ENCODE results near the gene NAP1L1. TPM values are rescaled to one million over a fixed set of nuclear protein-coding genes. Genes with fewer than 3 reads are reported as not detected.

NAP1L1 gene
- total RNA-seq, 4 donors from 2014 or later: 336 to 660 (median 421) TPM

DNA sequence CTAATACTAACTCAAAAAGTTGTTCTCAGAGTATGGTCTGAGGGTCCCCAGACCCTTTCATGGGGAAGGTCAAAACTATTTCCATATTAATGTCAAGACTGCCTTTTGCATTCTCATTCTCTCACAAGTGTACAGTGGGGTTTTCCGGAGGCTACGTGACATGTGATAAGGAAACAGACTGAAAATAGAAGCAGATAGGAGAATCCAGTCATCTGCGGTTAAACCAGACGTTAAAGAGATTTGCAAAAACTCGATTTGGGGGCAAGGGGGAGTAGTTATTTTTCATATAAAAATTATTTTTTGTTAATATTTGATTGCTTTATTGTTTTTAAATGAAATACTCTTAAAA, 1.0 kb upstream of the NAP1L1 start:
- TF ChIP-seq, protein P1, sequence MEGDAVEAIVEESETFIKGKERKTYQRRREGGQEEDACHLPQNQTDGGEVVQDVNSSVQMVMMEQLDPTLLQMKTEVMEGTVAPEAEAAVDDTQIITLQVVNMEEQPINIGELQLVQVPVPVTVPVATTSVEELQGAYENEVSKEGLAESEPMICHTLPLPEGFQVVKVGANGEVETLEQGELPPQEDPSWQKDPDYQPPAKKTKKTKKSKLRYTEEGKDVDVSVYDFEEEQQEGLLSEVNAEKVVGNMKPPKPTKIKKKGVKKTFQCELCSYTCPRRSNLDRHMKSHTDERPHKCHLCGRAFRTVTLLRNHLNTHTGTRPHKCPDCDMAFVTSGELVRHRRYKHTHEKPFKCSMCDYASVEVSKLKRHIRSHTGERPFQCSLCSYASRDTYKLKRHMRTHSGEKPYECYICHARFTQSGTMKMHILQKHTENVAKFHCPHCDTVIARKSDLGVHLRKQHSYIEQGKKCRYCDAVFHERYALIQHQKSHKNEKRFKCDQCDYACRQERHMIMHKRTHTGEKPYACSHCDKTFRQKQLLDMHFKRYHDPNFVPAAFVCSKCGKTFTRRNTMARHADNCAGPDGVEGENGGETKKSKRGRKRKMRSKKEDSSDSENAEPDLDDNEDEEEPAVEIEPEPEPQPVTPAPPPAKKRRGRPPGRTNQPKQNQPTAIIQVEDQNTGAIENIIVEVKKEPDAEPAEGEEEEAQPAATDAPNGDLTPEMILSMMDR (IDR thresholded peaks at IDR 0.05 in 4 of 5, conservative IDR thresholded peaks at IDR 0.05 in 1 of 5): no peak
- TF ChIP-seq POLR2A (IDR thresholded peaks at IDR 0.05): no peak
- peaks cover 0 to 2% of the 10 kb centered on the region in 2 donors for H3K36me3 ChIP-seq
- no peaks in the 10 kb centered on the region for H3K27me3 ChIP-seq
- in situ Hi-C loops (cut with MboI; ENCODE audit: low sequenced_read_pairs in 4 of 4) (loop anchor here (10.0 to 25.0 kb wide), 5 partner anchors 252 to 702 kb away; partner anchors contain the start of genes BBS10 (in 4 of the 4), OSBPL8 (in 2 of the 4) and ZDHHC17 (in 1 of the 4)), intact Hi-C loops (cut with DNase I; ENCODE audit: low total_unique reads) (loop anchor here (10.0 kb wide), 2 partner anchors 389 to 469 kb away; partner anchors contain the start of gene OSBPL8)
- no peaks in the 10 kb centered on the region for H3K9me3 ChIP-seq
- peak overlapping the region in 3 of 4 donors; percentile 89 to 97 (median 96) for H3K4me3 ChIP-seq
- ATAC-seq (no peak), DNase-seq (no peak)
- H3K27ac ChIP-seq: peak overlapping the region; percentile 93 to 99 (median 96)
- peaks cover 27 to 30% of the 10 kb centered on the region in 2 donors for H3K4me1 ChIP-seq

DNA sequence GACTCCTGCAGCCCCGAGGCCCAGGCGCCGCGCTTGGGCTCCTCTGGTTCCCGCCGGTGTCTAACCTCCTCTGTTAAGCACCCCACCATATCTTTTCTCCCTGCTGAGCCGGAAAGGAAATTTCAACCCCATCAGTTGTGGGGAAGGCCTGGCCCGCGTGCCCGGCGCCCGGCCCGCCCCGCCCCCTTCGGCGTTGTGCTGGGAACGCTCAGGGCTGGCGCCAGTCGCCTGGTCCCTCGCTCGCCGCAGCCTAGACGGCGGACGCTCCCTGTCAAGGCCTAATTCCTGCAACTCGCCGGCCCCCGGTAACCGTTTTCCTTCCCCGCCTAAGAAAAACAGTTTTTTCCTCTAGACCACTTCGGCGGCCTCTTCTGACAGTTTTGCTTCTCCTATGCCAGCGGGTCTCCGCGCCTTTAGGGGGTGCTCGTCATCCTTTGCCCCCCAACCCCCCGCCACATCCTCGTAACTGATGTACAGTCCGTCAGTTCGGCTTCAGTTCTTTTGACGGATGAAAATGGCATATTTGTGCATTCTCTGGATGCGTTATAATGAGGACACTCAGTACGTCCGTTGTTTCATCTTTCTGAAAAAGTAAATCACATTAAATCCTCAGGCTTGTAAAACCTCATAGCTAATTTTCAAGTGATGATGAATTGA, 506 bp upstream of the NAP1L1 start:
- peaks cover 27 to 30% of the 10 kb centered on the region in 2 donors for H3K4me1 ChIP-seq
- DNase-seq: peak in 1 of 2 donors; percentile 61
- peak overlapping the region; percentile 93 to 99 (median 96) for H3K27ac ChIP-seq
- H3K36me3 ChIP-seq: peaks cover 0 to 7% of the 10 kb centered on the region in 2 donors
- intact Hi-C loops (cut with DNase I; ENCODE audit: low total_unique reads): loop anchor here (1.0 to 10.0 kb wide), 8 partner anchors 53 to 698 kb away; partner anchors contain the start of genes BBS10, OSBPL8, PHLDA1 and ZDHHC17
- no peaks in the 10 kb centered on the region for H3K27me3 ChIP-seq
- peak overlapping the region; percentile 79 to 97 (median 92) for H3K4me3 ChIP-seq
- in situ Hi-C loops (cut with MboI; ENCODE audit: low sequenced_read_pairs in 4 of 4): loop anchor here (10.0 to 25.0 kb wide), 5 partner anchors 252 to 702 kb away; partner anchors contain the start of genes BBS10 (in 4 of the 4), OSBPL8 (in 2 of the 4) and ZDHHC17 (in 1 of the 4)
- H3K9me3 ChIP-seq: no peaks in the 10 kb centered on the region
- TF ChIP-seq POLR2A (IDR thresholded peaks at IDR 0.05): no peak
- TF ChIP-seq, protein P1 (IDR thresholded peaks at IDR 0.05 in 4 of 5, conservative IDR thresholded peaks at IDR 0.05 in 1 of 5): no peak
- ATAC-seq: peak; percentile 78 to 80

- Histone ChIP-seq H3K4me3 (peak overlapping the region; percentile 79 to 97 (median 92)), H3K27me3 (no peaks in the 10 kb centered on the region), H3K27ac (peak overlapping the region; percentile 93 to 99 (median 96)), H3K36me3 (peaks cover 0 to 22% of the 10 kb centered on the region in 2 donors), H3K9me3 (peaks cover 0 to 7% (median 0%) of the 10 kb centered on the region in 3 donors), H3K4me1 (peaks cover 27 to 30% of the 10 kb centered on the region in 2 donors)
- DNase-seq (no peak), ATAC-seq (peak; percentile 1 to 2)
- in situ Hi-C loops (cut with MboI; ENCODE audit: low sequenced_read_pairs in 4 of 4) (loop anchor here (10.0 to 25.0 kb wide), 5 partner anchors 254 to 704 kb away; partner anchors contain the start of genes BBS10 (in 4 of the 4), OSBPL8 (in 2 of the 4) and ZDHHC17 (in 1 of the 4)), intact Hi-C loops (cut with DNase I; ENCODE audit: low total_unique reads) (loop anchor here (5.0 to 10.0 kb wide), 7 partner anchors 51 to 696 kb away; partner anchors contain the start of genes OSBPL8, PHLDA1 and ZDHHC17)
- TF ChIP-seq, protein P1 (IDR thresholded peaks at IDR 0.05 in 4 of 5, conservative IDR thresholded peaks at IDR 0.05 in 1 of 5): no peak
- TF ChIP-seq POLR2A (IDR thresholded peaks at IDR 0.05): no peak
Measured at GRCh38 chr12:76083246-76083903, 1.1 kb downstream of the NAP1L1 start.

DNA sequence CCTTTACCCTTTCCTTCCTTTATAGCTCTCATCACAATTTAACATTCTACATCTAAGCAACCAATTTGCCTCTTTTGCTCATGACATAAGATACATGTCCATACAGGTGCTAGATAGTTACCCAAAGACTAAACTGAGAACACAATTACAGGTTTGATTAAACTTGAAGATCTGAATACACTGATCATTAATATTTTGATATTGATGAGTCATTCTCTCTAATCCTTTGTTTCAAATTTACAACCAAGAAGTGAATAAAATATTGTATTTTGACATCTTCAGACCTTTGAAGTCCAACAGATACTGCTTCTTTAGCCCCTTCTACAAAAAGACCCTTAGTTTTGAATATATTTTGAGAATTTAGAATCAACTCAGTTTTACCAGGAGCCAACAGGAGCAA, 2.6 kb downstream of the NAP1L1 start:
- Histone ChIP-seq H3K4me3 (peak overlapping the region in 2 of 4 donors; percentile 89 to 97), H3K27me3 (no peaks in the 10 kb centered on the region), H3K36me3 (peaks cover 0 to 22% of the 10 kb centered on the region in 2 donors), H3K4me1 (peaks cover 30% of the 10 kb centered on the region in 2 donors), H3K9me3 (peaks cover 0 to 7% (median 0%) of the 10 kb centered on the region in 3 donors), H3K27ac (peak overlapping the region in 1 of 4 donors; percentile 95)
- no peak for TF ChIP-seq POLR2A (IDR thresholded peaks at IDR 0.05)
- TF ChIP-seq, protein P1 (IDR thresholded peaks at IDR 0.05 in 4 of 5, conservative IDR thresholded peaks at IDR 0.05 in 1 of 5): no peak
- ATAC-seq (no peak), DNase-seq (no peak)
- in situ Hi-C loops (cut with MboI; ENCODE audit: low sequenced_read_pairs in 4 of 4): loop anchor here (10.0 to 25.0 kb wide), 5 partner anchors 255 to 705 kb away; partner anchors contain the start of genes BBS10 (in 4 of the 4), OSBPL8 (in 2 of the 4) and ZDHHC17 (in 1 of the 4)
- intact Hi-C loops (cut with DNase I; ENCODE audit: low total_unique reads): loop anchor here (5.0 to 10.0 kb wide), 7 partner anchors 50 to 695 kb away; partner anchors contain the start of genes OSBPL8, PHLDA1 and ZDHHC17
